Stimulated activated effector memory CD8-positive, alpha-beta T cell treated with anti-CD3 and anti-CD28 coated beads, Interleukin-12 subunit alpha, Interleukin-12 subunit beta, amount 100 ng/mL, for 72 hours (primary cell): Measurements from ENCODE around the gene TWF1.
"Not testable (repeated sequence)": the region's sequence is repeated elsewhere in the genome, so short reads cannot be mapped to it uniquely, and the experiment has no call there.

Experiments
- ATAC-seq: fragments of 150-1000 bp; cut with Tn5 transposase; 2 replicates; pipeline ENCODE4 v1.10.0; 2021
- DNase-seq, 2 donors: peaks; one replicate each; pipeline ENCODE4 v3.0.0; 2021 to 2022; ENCODE audit warnings: low spot score in 2 of 2
- H3K27ac Mint-ChIP-seq: one replicate; pipeline ENCODE4 v1.8.0; 2022; ENCODE audit warnings: mild to moderate bottlenecking, mixed read lengths
- H3K36me3 Mint-ChIP-seq: one replicate; pipeline ENCODE4 v1.8.0; 2022; ENCODE audit warnings: mild to moderate bottlenecking, mixed read lengths
- H3K4me1 Mint-ChIP-seq: one replicate; pipeline ENCODE4 v1.8.0; 2022; ENCODE audit warnings: mixed read lengths
- H3K4me3 Mint-ChIP-seq: one replicate; pipeline ENCODE4 v1.8.0; 2022; ENCODE audit warnings: mild to moderate bottlenecking, mixed read lengths
- H3K9me3 Mint-ChIP-seq: one replicate; pipeline ENCODE4 v1.8.0; 2022; ENCODE audit warnings: mixed read lengths

TWF1 gene

GRCh38 chr12:43805860-43806736 is at the start of gene TWF1:
TSS of gene TWF1 (minus strand) at chr12:43806317. CDS start at chr12:43806245, 72 bp downstream.
- peak within 1 kb of the TSS; percentile 99 for H3K27ac Mint-ChIP-seq
- DNase-seq (peak; percentile 86 to 93), ATAC-seq (peak; percentile 99)
- H3K4me3 Mint-ChIP-seq, result peak within 1 kb of the TSS; percentile 94
- H3K9me3 Mint-ChIP-seq, result no peaks in the 10 kb centered on the region
- peaks cover 6% of the 10 kb centered on the region for H3K4me1 Mint-ChIP-seq
- H3K36me3 Mint-ChIP-seq, result peaks cover 56% of the 10 kb centered on the region

DNA sequence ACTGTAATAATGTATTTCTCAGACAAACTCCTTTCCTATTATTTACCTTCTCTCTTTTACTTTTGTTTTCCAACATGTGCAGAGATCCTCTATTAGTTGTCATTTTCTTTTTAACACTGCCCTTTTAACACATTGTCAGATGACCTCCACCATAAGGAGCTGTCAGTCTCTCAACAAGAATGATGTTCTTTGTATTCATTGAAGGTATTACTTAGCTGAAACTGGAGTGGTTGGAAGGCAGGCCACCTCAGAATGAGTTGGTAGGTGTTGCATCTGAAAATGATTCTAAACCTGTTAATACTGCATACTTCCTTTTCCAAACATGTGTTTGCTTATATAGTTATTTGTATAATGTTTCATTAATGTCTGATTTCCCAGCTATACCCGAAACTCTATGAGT is 46.6 kb upstream of the TWF1 start:
- Mint-ChIP-seq H3K36me3 (no peaks in the 10 kb centered on the region), H3K9me3 (peaks cover 2% of the 10 kb centered on the region), H3K4me3 (no peak overlapping the region), H3K27ac (no peak overlapping the region), H3K4me1 (peaks cover 2% of the 10 kb centered on the region)
- no peak for DNase-seq
- no peak for ATAC-seq

GRCh38 chr12:43848786-43849185 is 42.7 kb upstream of the TWF1 start:
- Mint-ChIP-seq H3K36me3 (no peaks in the 10 kb centered on the region), H3K27ac (no peak overlapping the region)
- ATAC-seq, result no peak

DNA sequence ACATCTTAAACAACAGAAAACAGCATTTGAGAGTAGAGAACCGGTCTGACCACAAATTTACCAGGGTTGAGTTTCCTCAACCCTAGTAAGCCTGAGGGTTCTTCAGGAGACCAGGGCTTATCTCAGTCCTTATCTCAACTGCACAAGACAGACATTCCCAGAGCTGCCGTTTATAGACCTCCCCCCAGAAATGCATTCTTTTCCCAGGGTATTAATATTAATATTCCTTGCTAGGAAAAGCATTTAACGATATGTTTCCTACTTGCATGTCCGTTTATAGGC is 42.0 kb upstream of the TWF1 start:
- peaks cover 8% of the 10 kb centered on the region for H3K4me1 Mint-ChIP-seq
- H3K9me3 Mint-ChIP-seq, result peaks cover 6% of the 10 kb centered on the region
- DNase-seq (no peak), ATAC-seq (no peak)
- no peak overlapping the region for H3K4me3 Mint-ChIP-seq
- H3K36me3 Mint-ChIP-seq, result no peaks in the 10 kb centered on the region
- no peak overlapping the region for H3K27ac Mint-ChIP-seq

More at GRCh38 chr12:43848786-43849185, 42.7 kb upstream of the TWF1 start:
- DNase-seq, result no peak
- peaks cover 8% of the 10 kb centered on the region for H3K4me1 Mint-ChIP-seq
- no peak overlapping the region for H3K4me3 Mint-ChIP-seq
- peaks cover 6% of the 10 kb centered on the region for H3K9me3 Mint-ChIP-seq

DNA sequence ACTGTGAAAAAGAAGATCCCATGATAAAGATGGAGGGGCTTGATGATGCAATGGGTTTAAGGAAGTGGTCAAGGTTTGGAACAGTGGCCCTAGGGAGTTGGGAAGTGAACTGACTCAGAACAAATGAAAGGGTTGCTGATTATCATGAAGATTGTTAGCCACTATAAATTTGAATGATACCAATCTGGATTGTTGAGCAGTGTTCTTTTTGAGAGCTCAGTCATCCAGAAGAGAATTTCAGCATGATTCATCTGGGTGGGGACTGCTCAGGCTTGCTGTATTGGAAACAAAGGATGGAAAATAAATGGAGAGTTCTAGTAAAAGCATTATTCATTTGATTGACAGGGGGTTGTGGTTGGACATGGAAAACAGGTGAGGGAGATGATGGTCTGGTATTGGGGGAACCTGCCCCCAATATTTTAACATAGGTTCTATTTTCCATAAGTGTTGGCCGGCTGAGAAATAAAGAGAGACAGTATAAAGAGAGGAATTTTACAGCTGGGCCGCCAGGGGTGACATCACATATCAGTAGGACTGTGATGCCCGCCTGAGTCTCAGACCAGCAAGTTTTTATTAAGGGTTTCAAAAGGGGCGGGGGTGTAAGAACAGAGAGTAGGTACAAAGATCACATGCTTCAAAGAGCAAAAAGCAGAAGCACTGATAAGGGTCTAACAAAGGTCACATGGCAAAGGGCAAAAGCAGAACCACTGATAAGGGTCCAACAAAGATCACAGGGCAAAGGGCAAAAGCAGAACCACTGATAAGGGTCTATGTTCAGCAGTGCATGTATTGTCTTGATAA is 41.5 kb upstream of the TWF1 start:
- H3K4me1 Mint-ChIP-seq, H3K9me3 Mint-ChIP-seq, DNase-seq, H3K4me3 Mint-ChIP-seq, H3K27ac Mint-ChIP-seq, ATAC-seq, H3K36me3 Mint-ChIP-seq: not testable (repeated sequence)

DNA sequence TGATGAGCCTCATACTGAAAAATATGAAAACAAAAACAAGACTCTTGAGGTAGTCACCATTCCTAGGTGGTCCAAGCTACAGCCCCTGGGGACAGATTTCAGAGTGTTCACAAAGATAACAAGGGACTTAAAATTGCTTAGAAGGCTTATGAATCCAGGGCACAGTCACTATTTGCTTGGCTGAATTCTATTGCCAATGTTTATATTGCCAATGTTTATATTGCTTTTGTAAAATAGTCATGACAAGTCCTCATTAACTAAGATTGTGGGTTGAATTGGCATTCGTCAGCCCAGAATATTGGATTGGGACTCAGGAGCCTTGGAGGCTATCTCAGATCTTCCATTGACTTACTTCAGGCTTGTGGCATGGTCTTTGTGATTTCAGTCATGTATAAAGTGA is 36.1 kb upstream of the TWF1 start:
- Mint-ChIP-seq H3K4me1 (peaks cover 25% of the 10 kb centered on the region), H3K27ac (no peak overlapping the region), H3K9me3 (no peaks in the 10 kb centered on the region), H3K36me3 (no peaks in the 10 kb centered on the region), H3K4me3 (no peak overlapping the region)
- DNase-seq (no peak), ATAC-seq (no peak)

DNA sequence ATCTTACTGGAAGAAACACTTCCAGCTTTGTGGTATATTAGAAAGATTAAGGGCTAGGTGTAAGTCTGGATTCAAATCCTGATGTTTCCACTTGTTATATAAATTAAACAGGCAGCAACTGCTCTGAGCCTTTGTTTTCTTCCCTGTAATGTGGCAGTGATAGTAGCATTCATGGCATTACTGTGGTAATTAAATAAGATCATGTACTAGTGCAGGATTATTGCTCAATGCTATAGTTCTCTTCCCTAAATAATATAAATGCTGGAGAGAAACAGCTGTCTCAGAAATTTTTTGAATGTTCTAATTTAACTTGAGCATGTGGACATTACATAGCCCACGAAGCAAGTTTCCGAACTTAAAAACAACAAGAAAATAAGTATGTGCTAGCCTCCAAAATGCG is 35.1 kb upstream of the TWF1 start:
- Mint-ChIP-seq H3K9me3 (no peaks in the 10 kb centered on the region), H3K27ac (no peak overlapping the region), H3K36me3 (no peaks in the 10 kb centered on the region), H3K4me3 (no peak overlapping the region), H3K4me1 (peaks cover 34% of the 10 kb centered on the region)
- ATAC-seq, result no peak
- no peak for DNase-seq

DNA sequence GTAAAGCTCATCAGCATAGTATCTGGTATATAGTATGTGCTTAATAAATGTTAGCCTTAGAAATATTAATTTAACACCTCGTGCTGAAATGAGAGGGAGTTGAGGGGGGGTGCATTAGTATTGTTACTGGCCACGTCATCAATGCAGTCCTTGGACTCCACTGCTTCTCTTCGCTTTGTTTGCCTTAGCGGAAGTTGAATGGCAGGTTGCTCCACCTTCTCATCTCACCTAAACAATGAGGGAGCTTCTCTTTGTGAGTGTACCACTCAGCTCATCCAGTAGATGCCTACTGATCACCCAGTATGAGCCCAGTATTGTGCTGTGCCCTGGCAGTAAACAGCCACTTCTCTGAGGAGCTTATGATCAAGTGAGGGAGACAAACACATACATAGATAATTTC is 34.2 kb upstream of the TWF1 start:
- ATAC-seq (no peak), DNase-seq (no peak)
- Mint-ChIP-seq H3K27ac (no peak overlapping the region), H3K36me3 (no peaks in the 10 kb centered on the region), H3K9me3 (no peaks in the 10 kb centered on the region), H3K4me1 (peaks cover 36% of the 10 kb centered on the region), H3K4me3 (no peak overlapping the region)

DNA sequence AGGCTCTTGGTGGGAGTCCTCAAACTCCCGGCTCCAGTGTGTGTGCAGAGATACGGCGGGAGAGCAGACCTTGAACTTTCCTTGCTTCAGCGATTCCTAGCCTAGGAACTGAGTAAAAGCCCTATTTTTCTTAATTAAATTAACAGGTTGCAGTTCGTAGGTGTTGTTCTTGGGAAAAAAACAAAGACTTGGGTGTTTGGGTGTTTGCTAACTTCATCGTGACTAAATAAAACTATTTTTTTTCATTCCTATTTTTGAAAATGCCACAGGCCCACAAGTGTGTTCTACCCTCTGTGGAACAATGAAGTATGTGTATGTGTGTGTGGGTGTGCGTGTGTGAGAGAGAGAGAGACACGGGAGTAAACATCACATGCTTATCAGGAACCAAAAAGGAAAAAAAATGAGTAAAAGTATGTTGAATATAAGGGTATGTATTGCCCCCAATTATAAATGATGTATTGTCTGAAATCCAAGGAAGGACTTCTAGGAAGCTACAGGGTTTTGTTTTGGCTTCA is 30.4 kb upstream of the TWF1 start:
- Mint-ChIP-seq H3K4me3 (peak overlapping the region; percentile 69), H3K36me3 (no peaks in the 10 kb centered on the region), H3K9me3 (no peaks in the 10 kb centered on the region), H3K27ac (peak overlapping the region; percentile 81), H3K4me1 (peaks cover 57% of the 10 kb centered on the region)
- ATAC-seq, result no peak
- DNase-seq, result no peak

DNA sequence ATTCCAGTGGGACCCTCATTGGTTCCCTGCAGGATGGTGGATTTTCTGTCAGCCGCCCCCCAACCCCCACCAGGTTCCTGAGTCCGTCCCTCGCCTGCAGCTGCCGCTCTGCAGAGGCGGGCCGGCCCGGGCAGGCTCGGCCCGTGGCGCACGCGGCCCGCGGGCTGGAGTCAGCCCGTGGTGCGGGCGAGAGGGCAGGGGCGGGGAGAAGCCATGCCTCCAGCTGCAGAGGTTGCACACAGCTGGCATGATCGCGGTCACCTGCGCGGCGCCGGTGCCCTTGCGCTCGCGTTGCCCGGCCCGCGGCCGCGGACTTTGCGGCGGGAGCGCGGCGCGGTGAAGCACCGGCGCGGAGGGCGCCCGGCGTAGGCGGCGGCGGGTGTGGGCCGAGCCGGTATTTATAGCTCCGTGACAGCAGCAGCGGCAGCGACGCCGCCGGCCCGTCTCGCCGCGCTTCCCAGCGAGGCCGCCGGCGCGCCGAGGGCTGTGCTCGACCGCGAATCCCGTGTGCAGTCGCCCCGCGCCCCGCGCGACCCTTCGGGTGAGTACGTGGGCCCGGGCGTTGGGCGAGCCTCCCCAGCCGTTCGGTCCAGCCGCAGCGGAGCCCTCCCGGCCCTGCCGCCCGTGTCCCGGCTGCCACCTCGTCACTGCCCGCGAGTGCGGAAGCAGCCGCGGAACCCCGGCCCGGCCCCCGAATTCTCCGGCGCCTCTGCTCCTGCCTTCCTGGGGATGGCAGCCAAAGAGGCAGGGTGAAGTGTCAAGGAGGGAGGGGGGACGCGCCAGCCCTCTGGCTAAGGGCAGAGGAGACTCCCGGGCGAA is 29.7 kb upstream of the TWF1 start, which contains the start of gene TMEM117:
Gene TMEM117 (plus strand): TSS at position 426 of the 819 bp plus-strand sequence.
- no peaks in the 10 kb centered on the region for H3K9me3 Mint-ChIP-seq
- H3K4me3 Mint-ChIP-seq, result peak within 1 kb of the TSS; percentile 69
- ATAC-seq (peak; percentile 76), DNase-seq (peak; percentile 59 to 84)
- peaks cover 55% of the 10 kb centered on the region for H3K4me1 Mint-ChIP-seq
- H3K27ac Mint-ChIP-seq, result peak within 1 kb of the TSS; percentile 81
- H3K36me3 Mint-ChIP-seq, result no peaks in the 10 kb centered on the region

- Mint-ChIP-seq H3K4me1 (peaks cover 50% of the 10 kb centered on the region), H3K4me3 (peak overlapping the region; percentile 69), H3K36me3 (no peaks in the 10 kb centered on the region), H3K27ac (peak overlapping the region; percentile 80), H3K9me3 (no peaks in the 10 kb centered on the region)
- DNase-seq (no peak), ATAC-seq (peak; percentile 38)
These were observed 29.1 kb upstream of the TWF1 start for GRCh38 chr12:43835264-43835655.

- Mint-ChIP-seq H3K9me3 (no peaks in the 10 kb centered on the region), H3K36me3 (no peaks in the 10 kb centered on the region), H3K4me1 (peaks cover 36% of the 10 kb centered on the region), H3K27ac (no peak overlapping the region), H3K4me3 (no peak overlapping the region)
- DNase-seq (no peak), ATAC-seq (peak; percentile 55)
These were observed 26.5 kb upstream of the TWF1 start for GRCh38 chr12:43832463-43833168.

DNA sequence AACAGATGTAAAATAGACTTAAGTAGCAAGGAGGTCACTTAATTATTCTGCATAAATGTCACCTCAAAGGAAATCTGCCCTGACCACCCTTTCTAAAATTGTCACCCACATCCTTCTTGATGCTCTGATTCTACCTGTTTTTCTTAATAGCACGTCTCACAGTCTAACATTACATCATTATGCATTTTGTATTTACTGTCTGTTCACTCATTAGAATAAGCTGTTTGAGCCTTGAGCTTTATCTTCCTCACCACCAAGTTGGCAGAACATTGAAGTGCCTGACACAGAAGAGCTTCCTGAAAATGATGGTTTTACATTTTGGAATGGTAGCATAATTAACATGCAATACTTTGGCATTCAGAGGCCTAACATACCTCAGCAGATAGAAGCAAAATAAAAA is 21.0 kb upstream of the TWF1 start:
- no peak for DNase-seq
- H3K4me1 Mint-ChIP-seq, result peaks cover 6% of the 10 kb centered on the region
- no peaks in the 10 kb centered on the region for H3K36me3 Mint-ChIP-seq
- H3K9me3 Mint-ChIP-seq, result no peaks in the 10 kb centered on the region
- no peak overlapping the region for H3K27ac Mint-ChIP-seq
- ATAC-seq, result no peak
- no peak overlapping the region for H3K4me3 Mint-ChIP-seq

GRCh38 chr12:43826681-43827080 is 20.6 kb upstream of the TWF1 start:
- no peak overlapping the region for H3K27ac Mint-ChIP-seq

More at GRCh38 chr12:43826681-43827080, 20.6 kb upstream of the TWF1 start:
- H3K4me3 Mint-ChIP-seq, result no peak overlapping the region
- H3K4me1 Mint-ChIP-seq, result peaks cover 1% of the 10 kb centered on the region
- ATAC-seq (no peak), DNase-seq (no peak)
- no peaks in the 10 kb centered on the region for H3K36me3 Mint-ChIP-seq
- no peaks in the 10 kb centered on the region for H3K9me3 Mint-ChIP-seq
